ENCODE data around the gene TPO.
"Not testable (repeated sequence)": the region's sequence is repeated elsewhere in the genome, so short reads cannot be mapped to it uniquely, and the experiment has no call there.

Gene TPO

DNA sequence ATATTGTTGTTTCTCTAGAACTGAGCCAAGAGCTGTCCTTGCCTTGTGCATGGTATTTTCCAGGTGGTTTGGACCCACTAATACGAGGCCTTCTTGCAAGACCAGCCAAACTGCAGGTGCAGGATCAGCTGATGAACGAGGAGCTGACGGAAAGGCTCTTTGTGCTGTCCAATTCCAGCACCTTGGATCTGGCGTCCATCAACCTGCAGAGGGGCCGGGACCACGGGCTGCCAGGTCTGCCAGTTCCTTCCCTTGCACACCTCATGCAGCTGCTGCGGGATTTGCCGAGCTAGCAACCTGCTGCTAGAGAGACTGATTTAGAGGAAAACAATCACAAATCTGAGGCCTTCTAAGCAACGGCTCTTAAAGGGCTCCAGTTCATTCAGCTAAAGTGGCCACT, 74.5 kb downstream of the TPO start:
- DNase-seq = no peak

DNA sequence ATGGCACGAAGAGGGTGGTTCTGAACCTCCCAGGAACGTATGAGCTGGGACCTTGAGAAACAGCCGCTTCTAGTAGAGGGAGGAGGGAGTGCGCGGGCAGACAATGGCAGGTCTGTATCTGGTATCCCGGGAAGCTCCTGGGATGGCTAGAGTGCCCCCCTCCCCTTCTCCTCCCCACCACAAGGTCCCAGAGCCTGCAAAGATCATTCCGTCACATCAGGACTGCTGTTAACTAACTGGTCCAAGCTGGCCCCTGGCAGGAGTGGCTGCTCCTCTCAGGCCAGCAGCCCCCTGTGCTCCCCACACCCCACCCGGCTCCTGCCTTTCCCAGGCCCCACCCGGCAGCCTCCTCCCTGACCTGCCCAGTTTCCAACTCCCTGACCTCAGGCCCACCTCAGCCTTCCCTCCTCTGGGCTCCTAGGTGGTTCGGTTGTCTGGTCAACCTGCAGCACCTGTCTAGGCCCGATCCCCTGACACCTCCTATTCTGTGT, 75.0 kb downstream of the TPO start:
- DNase-seq = no peak

DNA sequence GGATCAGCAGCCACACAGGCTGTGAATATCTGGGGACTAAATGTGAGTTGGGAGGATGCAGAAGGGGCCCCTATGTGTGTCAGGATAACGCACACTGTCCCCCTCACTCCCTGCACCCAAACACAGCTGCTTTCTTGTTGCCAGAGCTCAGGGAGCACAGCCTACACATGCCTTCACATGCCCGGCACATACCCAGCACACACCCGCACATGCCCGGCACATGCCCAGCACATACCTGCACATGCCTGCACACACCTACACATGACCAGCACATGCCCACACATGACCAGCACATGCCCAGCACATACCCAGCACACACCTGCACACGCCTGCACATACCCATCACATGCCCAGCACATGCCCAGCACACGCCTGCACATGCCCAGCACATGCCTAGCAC, 75.6 kb downstream of the TPO start:
- no peak for DNase-seq

DNA sequence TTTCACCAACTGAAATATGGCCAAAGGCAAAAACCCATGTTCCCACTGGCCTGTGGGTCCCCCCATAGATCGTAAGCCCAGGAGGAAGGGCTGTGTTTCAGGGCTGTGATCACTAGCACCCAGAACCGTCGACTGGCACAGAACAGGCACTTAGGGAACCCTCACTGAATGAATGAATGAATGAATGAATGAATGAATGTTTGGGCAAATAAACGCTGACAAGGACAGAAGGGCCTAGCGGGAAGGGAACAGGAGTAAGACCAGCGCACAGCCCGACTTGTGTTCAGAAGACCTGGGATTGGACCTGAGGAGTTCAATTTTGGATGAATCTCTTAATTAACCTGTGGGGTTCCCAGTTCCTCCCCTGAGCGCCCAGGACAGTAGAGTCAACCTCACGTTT, 76.2 kb downstream of the TPO start:
- no peak for DNase-seq

DNA sequence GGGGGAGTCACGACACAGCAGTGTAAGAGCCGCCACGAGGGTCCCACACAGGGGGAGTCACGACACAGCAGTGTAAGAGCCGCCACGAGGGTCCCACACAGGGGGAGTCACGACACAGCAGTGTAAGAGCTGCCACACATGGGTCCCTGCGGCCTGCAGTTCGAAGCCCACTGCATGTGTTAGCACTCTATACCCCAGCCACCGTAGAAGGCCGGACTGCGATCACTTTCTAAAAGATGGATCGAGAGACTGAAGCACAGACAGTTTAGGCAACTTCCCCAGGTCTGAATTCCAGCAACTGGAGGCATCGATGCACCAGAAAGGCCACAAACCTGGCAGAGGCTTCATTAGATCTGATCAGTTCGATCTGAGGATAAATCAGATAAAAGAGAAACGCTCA, 77.1 kb downstream of the TPO start:
- not testable (repeated sequence) for DNase-seq

DNA sequence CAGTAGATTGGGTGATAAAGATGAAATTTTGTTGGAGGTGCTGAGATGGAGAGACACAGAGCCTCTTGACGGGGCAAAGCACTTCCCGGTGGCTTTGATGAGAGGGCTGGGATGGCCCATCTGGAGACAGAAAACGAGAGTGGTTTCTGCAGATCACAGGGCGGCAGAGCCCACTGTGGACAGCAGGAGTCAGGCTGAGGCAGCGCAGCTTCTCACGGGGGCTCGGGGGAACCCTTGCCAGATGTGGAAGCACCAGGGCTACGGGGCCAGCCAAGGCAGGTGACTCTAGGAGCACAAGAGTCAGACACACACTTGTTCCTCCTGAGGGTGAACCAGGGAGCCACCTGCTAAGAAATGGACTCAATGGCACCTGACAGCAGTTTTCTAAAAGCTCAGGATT, 78.5 kb downstream of the TPO start:
- DNase-seq = no peak

DNA sequence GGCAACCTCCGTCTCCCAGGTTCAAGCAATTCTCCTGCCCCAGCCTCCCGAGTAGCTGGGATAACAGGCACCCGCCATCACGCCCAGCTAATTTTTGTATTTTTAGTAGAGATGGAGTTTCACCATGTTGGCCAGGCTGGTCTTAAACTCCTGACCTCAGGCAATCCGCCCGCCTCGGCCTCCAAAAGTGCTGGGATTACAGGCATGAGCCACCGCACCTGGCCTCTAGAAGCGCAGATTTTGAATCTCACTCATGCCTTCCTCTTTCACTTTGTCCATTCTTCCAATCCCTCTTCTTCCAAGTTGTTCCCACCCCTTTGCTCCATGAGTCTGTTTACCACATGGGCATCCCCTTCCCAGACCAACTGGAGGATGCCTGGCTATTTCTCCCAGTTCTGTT, 79.0 kb downstream of the TPO start:
- DNase-seq = not testable (repeated sequence)

DNA sequence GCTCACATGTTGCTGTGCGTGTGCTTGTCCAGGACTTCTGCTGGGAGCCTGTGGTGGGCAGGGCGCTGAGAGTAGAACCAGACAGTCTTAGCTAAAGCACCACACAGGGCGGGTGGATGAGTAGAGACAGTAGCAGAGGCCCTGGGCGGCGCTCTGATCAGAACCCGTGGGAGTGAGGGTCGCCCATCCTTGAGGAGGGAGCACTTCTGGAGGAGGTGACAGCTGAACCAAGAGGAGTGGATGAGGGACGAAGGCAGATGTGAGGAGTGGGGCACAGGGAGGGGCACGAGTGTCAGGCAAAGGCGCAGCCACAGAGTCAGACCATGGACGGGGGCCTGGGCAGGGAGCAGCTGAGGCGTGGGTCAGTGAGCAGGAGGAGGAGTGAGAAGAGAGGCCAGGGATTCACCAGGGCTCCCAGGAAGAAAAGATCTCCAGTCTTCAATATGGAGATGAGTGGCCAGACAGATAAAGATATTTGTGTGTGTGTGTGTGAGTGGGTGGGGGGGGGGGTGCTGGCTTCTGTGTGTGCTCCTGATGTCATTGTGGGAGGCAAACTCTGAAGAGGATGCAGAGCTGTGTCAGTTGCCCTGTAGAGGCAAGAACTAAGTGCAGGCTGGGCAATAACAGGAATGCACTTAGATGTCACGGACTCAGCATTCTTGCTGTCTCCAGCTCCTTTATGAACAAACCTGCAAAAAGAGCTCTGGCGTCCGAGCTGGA, 79.6 kb downstream of the TPO start:
- no peak for DNase-seq

DNA sequence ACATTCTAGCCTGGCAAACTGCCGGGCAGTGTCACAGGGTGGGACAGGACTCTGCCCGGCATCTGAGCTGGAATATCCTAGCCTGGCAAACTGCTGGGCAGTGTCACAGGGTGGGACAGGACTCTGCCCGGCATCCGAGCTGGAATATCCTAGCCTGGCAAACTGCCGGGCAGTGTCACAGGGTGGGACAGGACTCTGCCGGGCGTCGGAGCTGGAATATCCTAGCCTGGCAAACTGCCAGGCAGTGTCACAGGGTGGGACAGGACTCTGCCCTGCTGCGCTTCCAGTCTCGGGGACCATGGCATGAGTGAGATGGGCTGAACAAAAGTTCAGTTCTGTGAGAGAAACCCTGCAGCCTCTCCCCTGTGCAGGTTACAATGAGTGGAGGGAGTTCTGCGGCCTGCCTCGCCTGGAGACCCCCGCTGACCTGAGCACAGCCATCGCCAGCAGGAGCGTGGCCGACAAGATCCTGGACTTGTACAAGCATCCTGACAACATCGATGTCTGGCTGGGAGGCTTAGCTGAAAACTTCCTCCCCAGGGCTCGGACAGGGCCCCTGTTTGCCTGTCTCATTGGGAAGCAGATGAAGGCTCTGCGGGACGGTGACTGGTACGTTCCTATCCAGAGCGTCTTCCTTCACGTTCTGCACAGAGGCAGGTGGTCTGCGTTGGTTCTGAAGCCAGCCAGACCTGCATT, 80.3 kb downstream of the TPO start:
- no peak for DNase-seq

DNA sequence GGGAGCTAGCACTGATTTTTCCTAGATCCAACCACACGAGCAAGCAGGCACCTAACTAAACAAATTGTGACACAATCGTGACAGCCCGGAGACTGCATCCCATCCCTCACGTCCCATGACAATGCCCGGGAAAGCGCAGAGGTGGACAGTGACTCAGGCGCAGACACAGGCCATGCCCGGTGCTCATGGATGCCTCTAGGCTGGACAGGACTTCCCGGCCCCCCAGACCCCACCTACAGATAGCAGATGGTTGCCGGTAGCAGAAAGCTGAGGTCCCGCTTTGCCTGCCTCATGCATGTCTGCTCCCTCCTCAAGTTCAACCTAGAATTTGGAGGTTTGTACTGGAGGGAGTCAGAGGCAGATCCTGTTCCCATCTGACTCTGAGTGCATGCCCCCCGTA, 81.0 kb downstream of the TPO start:
- DNase-seq = no peak

DNA sequence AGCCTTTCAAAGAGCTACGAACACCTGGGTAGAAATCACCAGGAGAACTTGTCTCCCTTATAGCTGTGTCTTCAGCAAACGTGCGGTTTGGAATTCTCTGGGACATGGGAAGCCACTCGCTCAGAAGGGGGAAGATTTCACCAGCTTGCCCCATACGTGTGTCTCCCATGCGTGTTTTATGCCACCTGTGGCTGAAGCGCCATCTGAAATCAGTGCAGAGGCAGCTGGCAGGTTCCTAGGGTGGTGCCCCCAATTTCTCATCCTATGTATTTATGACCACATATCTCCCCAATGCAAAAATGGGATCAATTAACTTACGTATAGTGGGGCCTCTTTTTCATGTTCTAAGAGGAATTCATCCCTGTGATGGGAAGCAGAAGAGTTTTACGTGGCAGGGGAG, 81.6 kb downstream of the TPO start:
- DNase-seq = no peak

DNA sequence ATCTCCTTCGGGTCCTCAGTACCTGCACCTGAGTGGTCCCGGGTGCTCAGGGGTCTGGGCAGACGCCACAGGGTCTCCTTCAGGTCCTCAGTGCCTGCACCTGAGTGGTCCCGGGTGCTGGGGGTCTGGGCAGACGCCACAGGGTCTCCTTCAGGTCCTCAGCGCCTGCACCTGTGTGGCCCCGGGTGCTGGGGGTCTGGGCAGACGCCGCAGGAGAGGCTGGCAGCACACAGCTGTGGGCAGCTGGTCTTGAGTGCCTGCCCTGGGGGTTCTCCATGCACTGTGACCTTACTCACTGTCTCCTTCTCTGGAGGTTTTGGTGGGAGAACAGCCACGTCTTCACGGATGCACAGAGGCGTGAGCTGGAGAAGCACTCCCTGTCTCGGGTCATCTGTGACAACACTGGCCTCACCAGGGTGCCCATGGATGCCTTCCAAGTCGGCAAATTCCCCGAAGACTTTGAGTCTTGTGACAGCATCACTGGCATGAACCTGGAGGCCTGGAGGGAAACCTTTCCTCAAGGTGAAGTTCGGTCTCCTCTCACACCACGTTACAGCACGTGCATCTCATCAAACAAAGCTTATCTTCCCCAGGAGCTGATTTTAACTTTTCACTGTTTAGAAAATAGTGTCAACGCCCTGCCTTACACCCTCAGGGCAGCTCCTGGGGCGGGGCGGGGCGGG, 82.6 kb downstream of the TPO start:
- no peak for DNase-seq

DNA sequence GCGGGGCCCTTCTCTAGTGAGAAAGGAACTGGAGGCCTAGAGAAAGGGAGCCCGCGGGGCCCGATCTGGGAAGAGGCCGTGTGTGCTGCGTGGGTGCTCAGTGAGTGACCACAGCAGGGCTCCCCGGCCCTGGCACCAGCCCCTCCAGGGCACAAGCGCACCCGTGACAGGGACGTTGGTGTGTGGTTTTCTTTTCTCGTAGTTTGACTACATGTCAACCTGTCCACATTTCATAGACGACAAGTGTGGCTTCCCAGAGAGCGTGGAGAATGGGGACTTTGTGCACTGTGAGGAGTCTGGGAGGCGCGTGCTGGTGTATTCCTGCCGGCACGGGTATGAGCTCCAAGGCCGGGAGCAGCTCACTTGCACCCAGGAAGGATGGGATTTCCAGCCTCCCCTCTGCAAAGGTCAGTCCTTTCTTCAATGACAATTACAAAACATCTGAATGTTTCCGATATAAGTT, 83.1 kb downstream of the TPO start:
- no peak for DNase-seq

DNA sequence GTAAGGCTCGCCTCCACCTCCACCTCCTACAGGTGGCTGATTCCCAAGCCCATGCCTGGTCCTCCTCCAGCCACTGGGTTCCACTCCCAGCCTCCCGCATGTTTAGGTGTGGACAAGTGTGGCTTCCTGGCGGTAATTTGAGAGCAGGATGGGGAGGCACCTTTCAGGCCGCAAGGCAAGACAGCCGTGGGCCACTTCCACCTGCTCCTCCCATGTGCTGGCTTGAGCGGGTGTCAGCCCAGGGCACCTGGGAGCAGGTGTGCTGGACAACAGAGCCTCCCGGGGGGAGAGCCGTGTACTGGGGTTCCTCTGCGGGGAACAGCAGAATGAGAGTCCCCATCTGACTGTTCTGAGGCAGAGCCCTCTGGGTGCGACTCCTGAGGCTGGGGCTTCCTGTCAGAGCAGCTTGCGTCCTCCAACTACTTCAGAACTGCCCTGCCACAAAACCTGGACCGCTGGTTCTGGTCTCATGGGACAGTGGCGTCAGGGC, 83.9 kb downstream of the TPO start:
- no peak for DNase-seq

DNA sequence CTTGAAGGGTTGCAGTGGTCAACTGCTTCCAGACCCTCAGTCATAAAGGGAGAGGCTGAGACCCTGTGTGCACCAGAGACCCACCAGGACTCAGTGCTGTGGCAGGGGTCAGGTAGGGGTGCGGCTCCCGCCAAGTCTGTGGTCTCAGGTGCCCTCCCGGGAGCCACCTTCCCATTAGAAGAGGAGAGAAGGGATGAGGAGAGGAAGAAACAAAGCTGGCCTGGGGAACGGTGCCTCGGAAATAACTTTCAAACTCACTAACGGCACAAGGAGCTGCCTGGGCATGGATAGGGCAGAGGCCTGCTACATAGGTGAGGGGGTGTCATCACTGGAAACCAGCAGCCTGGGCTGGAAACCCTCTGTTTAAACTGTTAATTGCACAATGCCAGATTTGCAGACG, 84.9 kb downstream of the TPO start:
- no peak for DNase-seq

DNA sequence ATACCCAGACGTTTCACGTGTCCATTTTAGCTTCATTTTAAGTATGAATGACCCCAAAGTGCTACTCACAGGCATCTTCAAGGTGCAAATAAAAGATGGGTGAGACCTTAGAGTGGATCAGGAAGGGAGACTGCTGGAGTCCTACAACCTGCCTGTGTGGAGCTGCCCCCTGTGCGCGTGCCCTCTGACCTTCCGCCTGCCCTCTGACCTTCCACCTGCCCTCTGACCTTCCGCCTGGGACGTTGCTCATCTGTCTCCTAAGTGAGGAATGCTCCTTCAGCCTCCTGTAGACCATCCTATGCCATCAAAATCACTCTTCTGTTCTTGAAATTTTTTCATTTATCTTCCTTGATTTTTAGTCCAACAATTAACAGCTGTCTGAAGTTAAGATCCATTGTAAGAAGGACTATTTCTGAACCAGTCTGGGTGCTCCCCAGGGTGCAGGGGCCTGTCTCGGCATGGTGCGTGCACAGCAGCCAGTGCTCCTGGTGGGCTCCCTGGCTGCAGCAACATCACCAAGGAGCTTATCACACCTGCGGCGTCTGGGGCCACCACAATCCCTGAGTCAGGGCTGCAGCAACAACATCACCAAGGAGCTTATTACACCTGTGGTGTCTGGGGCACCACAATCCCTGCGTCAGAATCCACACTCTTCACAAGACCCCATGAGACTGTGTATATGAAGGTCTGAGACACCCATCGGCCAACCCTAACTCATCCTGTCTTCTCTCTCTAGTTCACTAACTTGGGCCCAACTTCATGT, 86.0 kb downstream of the TPO start:
- DNase-seq = no peak

DNA sequence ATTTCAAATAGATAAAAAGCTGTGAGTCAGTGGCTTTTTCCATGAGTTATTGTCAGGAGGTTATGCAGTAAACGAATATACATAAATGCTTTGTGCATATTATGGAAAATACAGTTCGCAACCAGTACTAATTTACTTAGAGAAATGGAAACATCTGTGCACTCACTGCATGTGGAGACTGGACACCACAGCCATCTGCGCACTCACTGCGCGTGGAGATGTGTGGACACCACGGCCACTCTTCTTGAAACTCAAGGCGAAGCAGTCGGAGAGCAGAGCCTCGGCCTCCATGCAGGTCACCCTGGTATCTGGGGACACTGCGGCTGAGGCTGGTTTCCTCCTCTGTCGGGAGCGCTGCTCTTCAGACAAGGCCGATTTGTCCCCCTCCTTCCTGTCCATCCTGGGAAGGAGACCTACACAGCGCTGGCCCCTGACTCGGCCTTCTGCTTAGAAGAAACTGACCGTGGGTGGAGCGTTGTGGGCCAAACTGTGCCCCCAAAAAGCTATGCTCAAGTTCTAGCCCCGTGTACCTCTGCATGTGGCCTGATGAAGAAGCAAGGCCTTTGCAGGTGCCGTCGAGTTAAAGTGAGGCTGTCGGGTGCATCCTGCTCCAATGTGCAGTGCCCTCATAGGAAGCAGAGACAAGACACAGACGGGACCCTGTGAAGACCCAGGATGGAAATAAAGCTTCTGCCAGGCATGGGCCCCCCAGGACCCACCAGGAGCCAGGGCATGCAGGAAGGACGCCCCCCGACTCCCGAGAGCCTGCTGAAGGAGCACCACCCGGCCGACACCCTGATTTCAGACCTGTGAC, 88.0 kb downstream of the TPO start:
- no peak for DNase-seq

DNA sequence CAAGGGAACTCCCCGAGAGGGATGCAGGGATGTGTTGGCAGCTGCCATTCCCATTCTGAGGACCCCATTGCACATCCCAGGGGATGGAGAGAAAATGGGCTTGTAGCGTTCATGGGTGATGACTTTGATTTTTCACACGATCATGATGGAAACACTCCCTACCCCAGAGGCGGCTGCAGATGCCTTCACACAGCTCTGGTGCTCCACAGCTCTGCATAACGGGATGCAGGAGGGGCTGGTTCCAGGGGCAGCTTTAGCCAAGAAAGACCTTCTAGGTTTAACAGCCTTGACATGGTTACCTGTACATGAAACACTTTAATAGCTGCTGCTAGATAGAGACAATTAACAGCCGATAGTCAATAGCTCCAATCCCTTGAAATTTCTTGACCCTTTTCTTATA, 88.7 kb downstream of the TPO start:
- no peak for DNase-seq

DNA sequence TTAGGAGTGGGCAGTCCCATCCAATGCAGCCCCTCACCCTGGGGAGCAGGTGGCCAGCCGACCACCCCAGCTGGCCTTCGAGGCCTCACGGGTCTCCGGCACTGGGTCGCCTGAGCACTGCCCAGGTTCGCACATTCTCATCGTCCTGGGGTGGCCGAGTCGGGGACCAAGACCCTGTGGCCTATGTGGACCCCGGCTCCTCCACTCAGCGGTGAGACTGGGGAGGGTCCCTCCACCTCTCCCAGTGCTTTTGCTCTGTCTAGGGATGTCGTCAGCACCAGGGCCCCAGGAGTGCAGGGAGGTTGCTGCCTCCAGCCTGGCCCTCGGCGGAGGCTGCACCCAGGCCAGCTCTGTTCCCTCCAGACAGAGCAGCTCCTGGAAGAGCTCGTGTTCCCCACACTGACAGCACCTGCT, 89.6 kb downstream of the TPO start:
- no peak for DNase-seq

DNA sequence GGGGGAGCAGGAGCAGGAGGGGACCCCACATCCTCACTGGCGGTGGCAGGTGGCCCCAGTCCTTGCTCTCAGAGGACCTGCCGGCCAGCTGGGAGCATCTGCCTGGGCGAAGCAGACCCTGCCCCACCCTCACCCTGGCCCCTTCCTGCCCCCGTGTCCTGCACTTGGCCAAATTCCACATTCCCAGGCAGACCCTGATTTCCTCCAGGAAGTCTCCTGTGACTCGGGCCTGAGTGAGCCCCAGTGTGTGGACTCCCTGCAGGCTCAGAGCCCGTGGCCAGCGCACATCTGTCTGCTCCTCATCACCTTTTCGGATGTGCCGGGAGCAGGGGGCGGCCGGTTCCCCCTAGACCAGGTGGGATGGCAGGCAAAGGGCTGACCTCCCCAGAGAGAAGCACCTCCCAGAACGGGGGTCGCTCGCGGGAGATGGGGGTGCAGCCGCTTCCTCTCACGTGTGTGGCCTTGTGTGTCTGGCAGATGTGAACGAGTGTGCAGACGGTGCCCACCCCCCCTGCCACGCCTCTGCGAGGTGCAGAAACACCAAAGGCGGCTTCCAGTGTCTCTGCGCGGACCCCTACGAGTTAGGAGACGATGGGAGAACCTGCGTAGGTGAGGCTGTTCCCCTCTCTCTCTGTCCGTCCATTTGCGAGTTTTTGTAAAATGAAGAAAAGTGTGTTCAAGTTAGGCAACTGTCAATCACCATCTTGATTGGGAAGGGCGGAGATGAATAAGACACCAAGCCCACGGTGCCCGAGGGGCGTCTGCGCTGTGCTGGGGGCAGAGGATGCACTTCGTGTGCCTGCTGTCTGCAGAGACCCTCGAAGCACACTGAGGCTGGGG, 90.4 kb downstream of the TPO start:
- no peak for DNase-seq

DNA sequence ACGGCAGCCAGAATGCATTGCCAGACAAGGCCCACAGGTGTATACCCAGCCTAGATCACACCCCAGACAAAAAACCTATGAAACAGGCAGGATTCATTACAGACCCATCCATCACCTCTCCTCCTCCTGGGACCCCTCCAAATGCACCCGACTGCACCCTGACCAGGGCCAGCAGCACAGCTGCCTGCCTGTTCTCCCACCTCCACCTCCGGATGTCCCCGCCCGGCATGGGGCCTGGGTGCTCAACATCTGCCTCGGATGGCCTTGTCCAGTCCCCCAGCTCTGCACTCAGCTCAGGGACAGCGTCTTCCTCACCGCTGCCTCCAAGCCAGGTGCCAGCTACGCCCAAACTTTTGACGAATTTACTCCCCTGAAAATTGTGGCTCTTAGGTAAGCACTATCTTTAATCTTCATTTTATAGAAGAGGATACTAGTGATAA, 91.1 kb downstream of the TPO start:
- DNase-seq = no peak

All from HCEC 1CT (cell line).